H9 (cell line): ENCODE results near the gene SRSF12. TPM values are rescaled to one million over a fixed set of nuclear protein-coding genes. Genes with fewer than 3 reads are reported as not detected.

Source experiments
- DNase-seq: peaks from one replicate; pipeline ENCODE4 v3.0.0-alpha.2; 2017
- H2AFZ ChIP-seq: one replicate; pipeline ENCODE4 v1.6.1; 2013; ENCODE audit warnings: mild to moderate bottlenecking, low read length, control low read depth, moderate library complexity
- H2AK5ac ChIP-seq: 2 replicates; pipeline ENCODE4 v1.6.1; 2013; ENCODE audit warnings: low read length, control low read depth, mixed read lengths; ENCODE audit not compliant: insufficient read length
- H2BK120ac ChIP-seq: one replicate; pipeline ENCODE4 v1.6.1; 2013; ENCODE audit warnings: low read depth, mild to moderate bottlenecking, low read length, control low read depth, inconsistent platforms; ENCODE audit not compliant: poor library complexity, severe bottlenecking
- H2BK12ac ChIP-seq: 2 replicates; pipeline ENCODE4 v1.6.1; 2013; ENCODE audit warnings: low read length, control low read depth, mixed read lengths, low read depth; ENCODE audit not compliant: insufficient read length
- H2BK15ac ChIP-seq: 2 replicates; pipeline ENCODE4 v1.6.1; 2013; ENCODE audit warnings: low read depth, low read length, control low read depth
- H2BK20ac ChIP-seq: one replicate; pipeline ENCODE4 v1.6.1; 2013; ENCODE audit warnings: low read depth, mild to moderate bottlenecking, low read length, control low read depth, inconsistent platforms; ENCODE audit not compliant: poor library complexity, severe bottlenecking
- H2BK5ac ChIP-seq: 2 replicates; pipeline ENCODE4 v1.6.1; 2013; ENCODE audit warnings: low read length, control low read depth, mixed read lengths; ENCODE audit not compliant: insufficient read length
- H3K14ac ChIP-seq: 2 replicates; pipeline ENCODE4 v1.6.1; 2013; ENCODE audit warnings: low read length, control low read depth; ENCODE audit not compliant: insufficient read depth
- H3K18ac ChIP-seq: 2 replicates; pipeline ENCODE4 v1.6.1; 2013; ENCODE audit warnings: low read depth, mild to moderate bottlenecking, mixed read lengths, low read length, control low read depth; ENCODE audit not compliant: insufficient read length
- H3K23ac ChIP-seq: 2 replicates; pipeline ENCODE4 v1.6.1; 2013; ENCODE audit warnings: low read length, control low read depth, mixed read lengths, low read depth; ENCODE audit not compliant: insufficient read length
- H3K23me2 ChIP-seq: 2 replicates; pipeline ENCODE4 v1.6.1; 2013; ENCODE audit warnings: low read depth, mild to moderate bottlenecking, mixed read lengths, low read length, control low read depth; ENCODE audit not compliant: insufficient read length, poor library complexity, severe bottlenecking
- H3K27ac ChIP-seq: 2 replicates; pipeline ENCODE4 v1.5.1; 2013; ENCODE audit warnings: low read length, control low read depth, mixed read lengths, low read depth; ENCODE audit not compliant: insufficient read length
- H3K27me3 ChIP-seq: 2 replicates; pipeline ENCODE4 v1.6.1; 2013; ENCODE audit warnings: low read length, control low read depth, inconsistent platforms; ENCODE audit not compliant: insufficient read depth
- H3K4ac ChIP-seq: 2 replicates; pipeline ENCODE4 v1.6.1; 2013; ENCODE audit warnings: low read depth, mild to moderate bottlenecking, control low read depth, inconsistent platforms, low read length, moderate library complexity
- H3K4me1 ChIP-seq: 2 replicates; pipeline ENCODE4 v1.6.1; 2013; ENCODE audit warnings: low read length, control low read depth, inconsistent platforms; ENCODE audit not compliant: insufficient read depth
- H3K4me2 ChIP-seq: 2 replicates; pipeline ENCODE4 v1.6.1; 2013; ENCODE audit warnings: low read length, control low read depth, mixed read lengths; ENCODE audit not compliant: insufficient read length, insufficient read depth
- H3K56ac ChIP-seq: 2 replicates; pipeline ENCODE4 v1.6.1; 2013; ENCODE audit warnings: low read depth, mild to moderate bottlenecking, mixed read lengths, low read length, control low read depth; ENCODE audit not compliant: insufficient read length
- H3K79me1 ChIP-seq: 2 replicates; pipeline ENCODE4 v1.6.1; 2013; ENCODE audit warnings: low read depth, mild to moderate bottlenecking, moderate library complexity, low read length, control low read depth, inconsistent platforms; ENCODE audit not compliant: insufficient read depth, poor library complexity, severe bottlenecking
- H3K79me2 ChIP-seq: 2 replicates; pipeline ENCODE4 v1.6.1; 2013; ENCODE audit warnings: low read length, control low read depth, inconsistent platforms; ENCODE audit not compliant: insufficient read depth
- H3K9ac ChIP-seq: 2 replicates; pipeline ENCODE4 v1.6.1; 2013; ENCODE audit warnings: low read length, control low read depth, mixed read lengths; ENCODE audit not compliant: insufficient read length; ENCODE audit errors: extremely low read depth
- H3K9me3 ChIP-seq: one replicate; pipeline ENCODE4 v1.6.1; 2013; ENCODE audit warnings: low read depth, low read length, inconsistent platforms; ENCODE audit not compliant: control insufficient read depth
- H3T11ph ChIP-seq: one replicate; pipeline ENCODE4 v1.6.1; 2013; ENCODE audit warnings: mild to moderate bottlenecking, low read length, control low read depth, inconsistent platforms
- H4K20me1 ChIP-seq: one replicate; pipeline ENCODE4 v1.6.1; 2013; ENCODE audit not compliant: control insufficient read depth, insufficient read length, insufficient read depth
- H4K5ac ChIP-seq: 2 replicates; pipeline ENCODE4 v1.6.1; 2013; ENCODE audit warnings: low read depth, mild to moderate bottlenecking, mixed read lengths, low read length, control low read depth; ENCODE audit not compliant: insufficient read length
- H4K8ac ChIP-seq: replicated peaks from 2 replicates; pipeline ENCODE4 v1.6.1; 2013; ENCODE audit warnings: low read length, control low read depth, mixed read lengths, low read depth; ENCODE audit not compliant: insufficient read length
- H4K91ac ChIP-seq: 2 replicates; pipeline ENCODE4 v1.6.1; 2013; ENCODE audit warnings: low read depth, mild to moderate bottlenecking, moderate library complexity, mixed read lengths, low read length, control low read depth; ENCODE audit not compliant: insufficient read length
- H3K27ac Mint-ChIP-seq, 3 experiments: 2 replicates in 2 of 3; 3 replicates in 1 of 3; pipeline ENCODE4 v1.8.0; 2020 to 2021; ENCODE audit warnings: mixed read lengths in 3 of 3, mild to moderate bottlenecking in 1 of 3, moderate library complexity in 1 of 3
- H3K27me3 Mint-ChIP-seq: 2 replicates; pipeline ENCODE4 v1.8.0; 2021; ENCODE audit warnings: low read depth, mild to moderate bottlenecking, moderate library complexity, mixed read lengths
- H3K36me3 Mint-ChIP-seq, 3 experiments: 2 replicates in 2 of 3; 3 replicates in 1 of 3; pipeline ENCODE4 v1.8.0; 2020 to 2021; ENCODE audit warnings: low read depth in 3 of 3, mixed read lengths in 3 of 3; ENCODE audit not compliant: insufficient read depth in 1 of 3
- H3K4me1 Mint-ChIP-seq, 2 experiments: 2 replicates each; pipeline ENCODE4 v1.8.0; 2020; ENCODE audit warnings: mixed read lengths in 2 of 2
- H3K4me3 Mint-ChIP-seq, 2 experiments: 2 replicates in 1 of 2; 3 replicates in 1 of 2; pipeline ENCODE4 v1.8.0; 2020 to 2021; ENCODE audit warnings: mild to moderate bottlenecking in 2 of 2, mixed read lengths in 2 of 2, moderate library complexity in 1 of 2
- H3K9me3 Mint-ChIP-seq, 2 experiments: 2 replicates in 1 of 2; 3 replicates in 1 of 2; pipeline ENCODE4 v1.8.0; 2020; ENCODE audit warnings: mild to moderate bottlenecking in 2 of 2, mixed read lengths in 2 of 2, moderate library complexity in 1 of 2
- WGBS: extraction: QIAGEN DNeasy Blood & Tissue Kit; methylation state at CpG from one replicate; pipeline ENCODE4 v1.1.7; 2013; ENCODE audit warnings: missing lambda C conversion rate, low lambda C conversion rate, mixed read lengths; ENCODE audit not compliant: insufficient read length; ENCODE audit errors: extremely low coverage; 5-methylcytosine and 5-hydroxymethylcytosine counted together
- total RNA-seq: library from RNA; stranded (reverse); gene quantifications from 2 replicates; pipeline ENCODE4 v1.2.1, GENCODE V29; 2021
- TF ChIP-seq, protein P1 (sequence below): fragments of 200-600 bp; sonication (generic); conservative IDR thresholded peaks from 3 replicates; pipeline ENCODE4 v1.8.0; 2021; ENCODE audit warnings: antibody characterized with exemption, mild to moderate bottlenecking

SRSF12 gene
- total RNA-seq, 1 experiment from 2014 or later = 7.6 TPM

DNA sequence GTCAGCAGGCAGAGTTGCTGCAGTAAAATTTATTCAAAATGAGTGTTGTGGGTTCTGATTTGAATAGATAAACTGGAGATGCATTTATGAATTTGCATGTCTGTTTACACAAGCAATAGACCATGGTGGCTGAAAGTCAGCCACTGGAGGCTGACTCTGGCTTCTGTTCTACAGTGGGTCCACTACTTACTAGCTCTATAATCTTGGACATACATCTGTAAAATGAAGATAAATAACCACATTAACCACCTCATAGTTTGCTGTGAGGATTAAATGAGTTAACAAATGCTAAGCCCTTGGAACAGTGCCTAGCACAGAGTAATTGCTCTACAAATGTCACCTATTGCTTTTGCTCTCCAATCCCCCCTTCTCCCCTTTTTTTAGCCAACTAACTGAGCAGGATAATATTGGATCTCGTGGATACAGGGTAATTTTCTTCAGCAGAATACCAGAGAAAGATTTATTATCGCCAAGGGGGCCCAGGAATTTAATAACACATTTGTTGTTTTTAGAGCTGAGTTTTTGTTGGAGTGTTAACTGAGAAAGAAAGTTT lies 26.6 kb upstream of the SRSF12 start:
- Mint-ChIP-seq H3K27me3 (peaks cover 57% of the 10 kb centered on the region), H3K4me3 (no peak overlapping the region), H3K9me3 (peaks cover 0 to 3% of the 10 kb centered on the region in 2 experiments; a peak in 1 of 5 replicates), H3K27ac (no peak overlapping the region), H3K4me1 (peaks cover 13 to 14% of the 10 kb centered on the region in 2 experiments), H3K36me3 (no peaks in the 10 kb centered on the region; a peak in 1 of 7 replicates)
- H3K56ac ChIP-seq = no peak overlapping the region
- no peak overlapping the region for H3K14ac ChIP-seq
- no peak overlapping the region for H2BK5ac ChIP-seq
- no peak overlapping the region for H3K4me2 ChIP-seq
- no peak for DNase-seq
- H3K4ac ChIP-seq = no peak overlapping the region
- TF ChIP-seq, protein P1, sequence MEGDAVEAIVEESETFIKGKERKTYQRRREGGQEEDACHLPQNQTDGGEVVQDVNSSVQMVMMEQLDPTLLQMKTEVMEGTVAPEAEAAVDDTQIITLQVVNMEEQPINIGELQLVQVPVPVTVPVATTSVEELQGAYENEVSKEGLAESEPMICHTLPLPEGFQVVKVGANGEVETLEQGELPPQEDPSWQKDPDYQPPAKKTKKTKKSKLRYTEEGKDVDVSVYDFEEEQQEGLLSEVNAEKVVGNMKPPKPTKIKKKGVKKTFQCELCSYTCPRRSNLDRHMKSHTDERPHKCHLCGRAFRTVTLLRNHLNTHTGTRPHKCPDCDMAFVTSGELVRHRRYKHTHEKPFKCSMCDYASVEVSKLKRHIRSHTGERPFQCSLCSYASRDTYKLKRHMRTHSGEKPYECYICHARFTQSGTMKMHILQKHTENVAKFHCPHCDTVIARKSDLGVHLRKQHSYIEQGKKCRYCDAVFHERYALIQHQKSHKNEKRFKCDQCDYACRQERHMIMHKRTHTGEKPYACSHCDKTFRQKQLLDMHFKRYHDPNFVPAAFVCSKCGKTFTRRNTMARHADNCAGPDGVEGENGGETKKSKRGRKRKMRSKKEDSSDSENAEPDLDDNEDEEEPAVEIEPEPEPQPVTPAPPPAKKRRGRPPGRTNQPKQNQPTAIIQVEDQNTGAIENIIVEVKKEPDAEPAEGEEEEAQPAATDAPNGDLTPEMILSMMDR = no peak
- H2AFZ ChIP-seq = no peak overlapping the region
- no peak overlapping the region for H4K5ac ChIP-seq
- peaks cover 8% of the 10 kb centered on the region for H3K23me2 ChIP-seq
- peaks cover 10% of the 10 kb centered on the region; the same call in 1 of the 2 replicates for H3K27me3 ChIP-seq
- no peak overlapping the region for H3K23ac ChIP-seq
- no peak overlapping the region for H3K18ac ChIP-seq
- H2BK15ac ChIP-seq = no peak overlapping the region
- H4K8ac ChIP-seq = no peak overlapping the region
- no peak overlapping the region for H2BK120ac ChIP-seq
- no peak overlapping the region for H3T11ph ChIP-seq
- no peak overlapping the region for H2AK5ac ChIP-seq
- no peaks in the 10 kb centered on the region for H4K20me1 ChIP-seq
- H2BK20ac ChIP-seq = no peak overlapping the region
- no peaks in the 10 kb centered on the region for H3K4me1 ChIP-seq
- H3K9me3 ChIP-seq = no peaks in the 10 kb centered on the region
- H3K27ac ChIP-seq = no peak overlapping the region
- no peak overlapping the region for H2BK12ac ChIP-seq
- no peak overlapping the region for H4K91ac ChIP-seq
- H3K79me2 ChIP-seq = no peaks in the 10 kb centered on the region
- H3K9ac ChIP-seq = no peak overlapping the region
- WGBS = no CpG with 5 or more reads among the region's 2 CpGs
- no peaks in the 10 kb centered on the region for H3K79me1 ChIP-seq
